Measurements from ENCODE around the gene IQGAP2. TPM values are rescaled to one million over a fixed set of nuclear protein-coding genes. Genes with fewer than 3 reads are reported as not detected.

IQGAP2 gene
- total and polyA plus RNA-seq, 2 of the 8 experiments (the other 6 are each of a cell fraction or from before 2014, with no cell fraction given) = 19.7 to 66.0 TPM

GRCh38 chr5:76735762-76736545 lies 332.9 kb downstream of the IQGAP2 start:
- Histone ChIP-seq H4K91ac (replicated peaks; ENCODE audit: insufficient read length, low read length) (no peak overlapping the region), H2BK12ac (ENCODE audit: low read depth, low read length) (no peak overlapping the region), H3K18ac (ENCODE audit: extremely low read depth, low read length) (no peak overlapping the region), H3K56ac (replicated peaks; ENCODE audit: insufficient read length, low read depth, low read length) (no peak overlapping the region), H3K36me3 (ENCODE audit: control insufficient read depth in 2 of 4, insufficient read depth in 4 of 4, low read length in 3 of 4) (peaks cover 0 to 16% (median 8%) of the 10 kb centered on the region in 4 experiments; a peak in 5 of 8 replicates), H2BK5ac (ENCODE audit: low read depth, low read length) (no peak overlapping the region), H3K23ac (ENCODE audit: insufficient read length) (no peak overlapping the region), H3K9me3 (ENCODE audit: insufficient read depth in 2 of 2, low read depth in 1 of 2, low read length in 1 of 2) (no peaks in the 10 kb centered on the region), H3K79me2 (ENCODE audit: control insufficient read depth in 1 of 2, insufficient read depth in 2 of 2, low read length in 2 of 2) (no peaks in the 10 kb centered on the region), H4K20me1 (replicated peaks in 1 of 2; ENCODE audit: control insufficient read depth in 1 of 2, insufficient read depth in 2 of 2, low read length in 2 of 2) (peaks cover 4 to 9% of the 10 kb centered on the region in 2 experiments), H2BK20ac (ENCODE audit: low read length) (no peak overlapping the region), H3K9ac (replicated peaks in 1 of 4; ENCODE audit: extremely low read depth in 1 of 4, low read depth in 3 of 4, low read length in 3 of 4) (no peak overlapping the region; a peak in 1 of 7 replicates), H3K27ac (ENCODE audit: low read depth, low read length) (no peak overlapping the region), H3K14ac (ENCODE audit: insufficient read length) (no peak overlapping the region), H3K4ac (replicated peaks; ENCODE audit: insufficient read length, low read depth, low read length) (no peak overlapping the region), H4K5ac (ENCODE audit: insufficient read length, low read depth, low read length) (no peak overlapping the region), H2AFZ (ENCODE audit: low read length) (no peak overlapping the region), H3K4me2 (ENCODE audit: insufficient read depth in 1 of 2, low read depth in 2 of 2, low read length in 2 of 2) (no peak overlapping the region), H2BK120ac (replicated peaks; ENCODE audit: low read depth, low read length) (no peak overlapping the region), H2BK15ac (ENCODE audit: low read length) (no peak overlapping the region), H3K4me3 (ENCODE audit: extremely low read depth in 1 of 4, insufficient read depth in 2 of 4, low read depth in 3 of 4, low read length in 4 of 4) (no peak overlapping the region), H3K4me1 (replicated peaks in 1 of 4; ENCODE audit: control insufficient read depth in 3 of 4, insufficient read depth in 4 of 4, low read length in 3 of 4) (peaks cover 0 to 3% (median 0%) of the 10 kb centered on the region in 4 experiments; a peak in 1 of 7 replicates), H3K27me3 (replicated peaks in 1 of 4; ENCODE audit: control insufficient read depth in 3 of 4, extremely low read depth in 1 of 4, insufficient read depth in 3 of 4, low read length in 3 of 4) (no peaks in the 10 kb centered on the region), H3K23me2 (ENCODE audit: low read depth, low read length) (no peaks in the 10 kb centered on the region), H2AK5ac (ENCODE audit: low read depth, low read length) (no peak overlapping the region), H4K8ac (ENCODE audit: extremely low read depth, insufficient read depth, low read length) (no peak overlapping the region), H3K79me1 (ENCODE audit: low read depth, low read length) (no peaks in the 10 kb centered on the region; the same call in 1 of the 2 replicates)
- no peak for TF ChIP-seq SP4 (IDR thresholded peaks at IDR 0.05; ENCODE audit: low read length)
- no peak for TF ChIP-seq ATF2 (IDR thresholded peaks at IDR 0.05; ENCODE audit: low read length)
- no peak for TF ChIP-seq JUND (IDR thresholded peaks at IDR 0.05; ENCODE audit: low read length)
- no peak for TF ChIP-seq CBX5 (IDR thresholded peaks at IDR 0.05; ENCODE audit: low read depth, low read length)
- TF ChIP-seq YY1 (IDR thresholded peaks at IDR 0.05; ENCODE audit: low read depth, low read length) = no peak
- no peak for TF ChIP-seq GTF2F1 (IDR thresholded peaks at IDR 0.05; ENCODE audit: borderline replicate concordance, low read depth, low read length)
- TF ChIP-seq TAF1 (IDR thresholded peaks at IDR 0.05; ENCODE audit: low read depth, low read length) = no peak
- TF ChIP-seq ASH2L (IDR thresholded peaks at IDR 0.05; ENCODE audit: low read length) = no peak
- 91% methylated on average over 4 of the region's 4 CpGs; no CpG with 5 or more reads in 1 of the 2 experiments for WGBS, 2 experiments (ENCODE audit: extremely low coverage in 1 of 2, insufficient coverage in 1 of 2, insufficient read length in 1 of 2, insufficient replicate concordance in 2 of 2, low coverage in 1 of 2, low lambda C conversion rate in 2 of 2, missing lambda C conversion rate in 1 of 2)
- ChIA-PET CTCF (ENCODE audit: partially characterized antibody) (interaction anchor here (1.1 to 1.9 kb wide), 4 partner anchors 10 to 39 kb away, joined by 3 to 7 read pairs (median 5); no protein-coding TSS in a partner anchor), POLR2A (ENCODE audit: partially characterized antibody) (interaction anchor here (0.7 to 1.2 kb wide), 2 partner anchors 9 to 11 kb away, joined by 3 to 5 read pairs; no protein-coding TSS in a partner anchor)
- DNase-seq (ENCODE audit: low read depth in 1 of 2, low spot score in 2 of 2) (no peak), FAIRE-seq (no peak)

Measured in H1 (cell line).